CD4-positive, alpha-beta T cell treated with Interleukin-12 subunit alpha and Interleukin-12 subunit beta, for 1 hour (primary cell): ENCODE measurements around the gene CARS2.
"Not testable (repeated sequence)": the region's sequence is repeated elsewhere in the genome, so short reads cannot be mapped to it uniquely, and the experiment has no call there.

Experiments
- DNase-seq: peaks from one replicate; pipeline ENCODE4 v3.0.0-alpha.2; 2020

Gene CARS2

DNA sequence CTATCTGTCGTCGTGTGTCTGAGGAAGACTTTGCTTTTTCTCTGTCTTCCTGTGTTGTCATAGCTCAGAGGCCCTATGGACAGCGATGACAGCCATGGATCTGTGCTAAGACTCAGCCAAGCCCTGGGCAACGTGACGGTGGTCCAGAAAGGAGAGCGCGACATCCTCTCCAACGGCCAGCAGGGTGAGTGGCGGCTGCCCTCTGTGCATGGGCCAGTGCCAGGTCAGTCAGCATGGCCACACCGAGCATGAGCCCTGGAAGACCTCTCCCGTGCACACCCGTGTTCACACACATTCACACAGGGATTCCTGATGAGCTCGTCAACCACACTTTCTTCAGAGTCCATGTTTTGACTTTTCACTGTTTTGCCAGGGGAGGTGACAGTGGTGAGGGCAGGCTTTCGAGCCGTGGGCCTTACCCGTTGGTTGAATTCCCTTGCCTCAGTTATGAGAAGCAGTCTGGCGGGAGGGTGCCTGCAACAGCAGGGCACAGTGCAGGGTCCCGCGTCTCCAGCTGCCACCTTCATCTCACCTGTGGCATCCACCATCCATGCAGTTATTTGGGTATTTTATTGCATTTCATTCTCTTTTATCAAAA, 70.4 kb downstream of the CARS2 start:
- no peak for DNase-seq

GRCh38 chr13:110634558-110634957, 71.4 kb downstream of the CARS2 start:
- no peak for DNase-seq

GRCh38 chr13:110633776-110634175, 72.1 kb downstream of the CARS2 start:
- DNase-seq, result no peak

- DNase-seq, result not testable (repeated sequence)
Observed at GRCh38 chr13:110632255-110632654, 73.7 kb downstream of the CARS2 start.

- no peak for DNase-seq
Observed at GRCh38 chr13:110630566-110631119, 75.3 kb downstream of the CARS2 start.

GRCh38 chr13:110629735-110630134, 76.2 kb downstream of the CARS2 start:
- peak; percentile 30 for DNase-seq

GRCh38 chr13:110628952-110629701, 76.8 kb downstream of the CARS2 start:
- no peak for DNase-seq

DNA sequence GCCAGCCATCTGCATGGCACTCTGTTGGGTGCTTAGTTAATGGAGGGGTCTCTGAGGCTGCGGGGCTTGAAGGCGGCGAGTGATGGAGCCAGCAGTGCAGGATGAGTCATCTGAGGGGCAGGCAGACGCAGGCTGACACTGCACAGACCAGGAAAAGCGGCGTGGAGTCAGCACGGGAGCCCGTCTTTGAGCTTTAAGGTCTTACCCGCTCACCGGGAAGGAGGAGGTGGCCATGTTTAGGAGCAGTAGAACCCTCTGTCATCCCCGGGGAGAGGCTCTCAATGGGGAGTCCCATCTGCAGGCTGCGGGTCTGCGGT, 77.5 kb downstream of the CARS2 start:
- no peak for DNase-seq

- no peak for DNase-seq
Observed at GRCh38 chr13:110627761-110628476, 78.0 kb downstream of the CARS2 start.

GRCh38 chr13:110627351-110627750, 78.6 kb downstream of the CARS2 start:
- no peak for DNase-seq

GRCh38 chr13:110626521-110626920, 79.4 kb downstream of the CARS2 start:
- DNase-seq, result no peak

GRCh38 chr13:110625771-110626321, 80.1 kb downstream of the CARS2 start:
- DNase-seq, result no peak

DNA sequence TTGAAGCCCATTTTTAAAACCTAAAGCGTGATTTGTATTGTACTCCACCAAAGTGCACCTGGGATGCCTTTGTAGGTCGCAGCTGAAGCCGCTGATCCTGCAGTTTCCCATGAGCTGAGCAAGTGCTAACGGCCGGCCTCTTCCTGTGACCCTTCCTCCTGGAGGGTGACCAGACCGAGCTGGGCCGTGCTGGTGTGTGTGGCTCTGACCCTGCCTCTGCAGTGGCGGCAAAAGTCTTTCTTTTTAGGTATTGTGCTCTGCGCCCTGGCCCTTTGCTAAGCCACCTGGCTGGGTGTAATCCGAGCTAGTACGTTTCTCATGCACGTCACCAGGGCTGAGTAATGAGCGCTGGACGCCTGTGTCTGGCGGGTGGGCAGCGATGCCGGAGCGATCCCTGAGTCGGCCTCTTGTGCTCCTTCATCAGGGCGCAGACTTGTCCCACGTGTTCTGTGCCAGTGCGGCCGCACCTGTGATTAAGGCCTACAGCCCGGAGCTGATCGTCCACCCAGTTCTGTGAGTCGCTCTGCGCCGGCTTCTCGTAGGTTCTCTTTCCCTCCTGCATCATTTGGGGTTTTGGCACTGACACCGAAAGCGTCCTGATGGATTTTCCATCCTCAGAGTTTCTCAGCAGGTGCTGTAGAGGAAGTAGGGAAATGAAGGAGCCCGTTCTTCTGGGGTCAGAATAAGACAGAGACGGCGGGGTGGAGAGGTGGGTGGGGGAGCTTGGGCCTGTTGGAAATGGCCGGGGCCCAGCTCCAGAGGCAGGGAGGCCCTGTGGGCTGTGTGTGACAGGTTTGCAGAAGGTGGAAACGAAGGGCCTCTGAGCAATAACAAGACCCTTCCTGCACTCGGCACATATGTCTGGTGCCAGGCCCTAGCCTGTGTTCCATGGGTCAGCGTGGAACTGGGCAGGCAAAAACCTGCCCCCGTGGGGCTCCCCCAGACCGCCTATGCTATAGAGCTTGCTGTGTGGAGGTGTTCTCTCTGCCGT, 80.9 kb downstream of the CARS2 start:
- DNase-seq, result no peak

GRCh38 chr13:110620596-110620995, 85.3 kb downstream of the CARS2 start:
- no peak for DNase-seq

DNA sequence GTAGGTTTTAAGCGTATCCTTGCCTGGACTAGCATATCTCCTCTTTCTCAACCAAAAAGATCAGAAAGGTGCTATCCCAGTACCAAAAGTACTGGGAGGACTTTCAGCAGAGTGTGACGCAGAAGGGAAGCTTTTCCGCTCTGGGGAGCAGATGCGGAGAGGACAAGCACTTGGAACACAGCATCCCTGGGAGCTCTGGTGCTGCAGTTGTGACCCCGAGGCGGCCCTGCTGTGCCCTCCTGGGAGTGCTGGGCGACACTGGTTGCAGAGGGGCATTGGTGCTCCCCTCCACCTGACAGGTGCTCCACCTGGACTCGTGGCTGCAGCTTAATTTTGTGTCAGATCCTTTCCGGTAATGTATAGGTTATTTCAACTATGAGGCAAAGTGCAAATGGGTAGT, 87.1 kb downstream of the CARS2 start:
- DNase-seq, result no peak

DNA sequence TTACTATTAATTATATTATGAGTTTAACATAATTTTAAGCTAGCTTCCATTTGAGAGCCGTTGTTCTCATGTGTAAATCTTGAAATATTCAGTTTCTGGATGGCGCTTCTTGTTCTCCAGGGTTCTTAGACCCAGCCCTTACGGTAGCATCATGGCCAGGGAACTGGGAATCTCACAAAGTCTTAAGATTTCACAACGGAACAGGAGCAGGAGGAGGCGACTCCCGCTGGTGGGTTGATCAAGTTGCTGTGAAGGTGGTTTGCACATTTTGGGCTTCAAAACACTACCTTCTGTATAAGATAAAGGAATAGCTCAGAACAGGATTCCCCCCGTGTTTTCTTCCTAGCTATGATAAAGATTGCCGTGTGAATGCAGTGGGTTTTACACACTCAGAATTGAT, 87.7 kb downstream of the CARS2 start:
- no peak for DNase-seq

DNA sequence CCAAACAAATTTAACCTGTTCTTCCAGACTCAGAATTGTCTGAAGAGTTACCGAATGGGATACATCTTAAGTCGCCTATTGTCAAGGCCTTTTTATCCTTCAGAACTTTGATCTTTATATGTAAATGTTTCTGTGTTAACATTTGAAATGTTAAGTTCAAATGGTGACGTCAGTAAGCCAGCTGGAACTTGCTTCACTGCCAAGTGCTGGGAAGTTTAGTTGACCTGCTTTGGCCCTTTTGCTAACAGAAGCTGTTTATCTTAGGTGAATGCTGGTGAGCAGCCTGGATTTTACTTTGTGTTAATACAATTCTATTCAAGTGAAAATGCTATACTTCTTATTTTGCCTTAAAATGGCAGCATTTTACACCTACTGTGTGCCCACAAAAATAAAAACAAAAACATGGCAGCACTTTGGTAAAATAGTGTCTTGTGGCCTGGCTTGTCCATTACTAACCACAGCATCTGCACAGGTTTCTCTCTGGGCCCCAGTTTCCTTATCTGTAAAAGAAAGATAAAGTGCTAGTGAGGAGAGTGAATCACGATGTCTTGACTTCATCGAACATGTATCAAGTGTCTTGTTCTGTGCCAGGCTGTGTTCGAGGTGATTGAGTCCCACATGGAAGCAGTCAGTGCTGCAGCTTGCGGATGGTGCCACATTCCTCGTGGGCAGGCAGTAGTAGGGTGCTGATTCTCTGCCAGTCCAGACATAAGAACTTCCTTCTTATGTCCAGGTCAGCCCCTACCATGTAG, 88.4 kb downstream of the CARS2 start:
- DNase-seq, result no peak

DNA sequence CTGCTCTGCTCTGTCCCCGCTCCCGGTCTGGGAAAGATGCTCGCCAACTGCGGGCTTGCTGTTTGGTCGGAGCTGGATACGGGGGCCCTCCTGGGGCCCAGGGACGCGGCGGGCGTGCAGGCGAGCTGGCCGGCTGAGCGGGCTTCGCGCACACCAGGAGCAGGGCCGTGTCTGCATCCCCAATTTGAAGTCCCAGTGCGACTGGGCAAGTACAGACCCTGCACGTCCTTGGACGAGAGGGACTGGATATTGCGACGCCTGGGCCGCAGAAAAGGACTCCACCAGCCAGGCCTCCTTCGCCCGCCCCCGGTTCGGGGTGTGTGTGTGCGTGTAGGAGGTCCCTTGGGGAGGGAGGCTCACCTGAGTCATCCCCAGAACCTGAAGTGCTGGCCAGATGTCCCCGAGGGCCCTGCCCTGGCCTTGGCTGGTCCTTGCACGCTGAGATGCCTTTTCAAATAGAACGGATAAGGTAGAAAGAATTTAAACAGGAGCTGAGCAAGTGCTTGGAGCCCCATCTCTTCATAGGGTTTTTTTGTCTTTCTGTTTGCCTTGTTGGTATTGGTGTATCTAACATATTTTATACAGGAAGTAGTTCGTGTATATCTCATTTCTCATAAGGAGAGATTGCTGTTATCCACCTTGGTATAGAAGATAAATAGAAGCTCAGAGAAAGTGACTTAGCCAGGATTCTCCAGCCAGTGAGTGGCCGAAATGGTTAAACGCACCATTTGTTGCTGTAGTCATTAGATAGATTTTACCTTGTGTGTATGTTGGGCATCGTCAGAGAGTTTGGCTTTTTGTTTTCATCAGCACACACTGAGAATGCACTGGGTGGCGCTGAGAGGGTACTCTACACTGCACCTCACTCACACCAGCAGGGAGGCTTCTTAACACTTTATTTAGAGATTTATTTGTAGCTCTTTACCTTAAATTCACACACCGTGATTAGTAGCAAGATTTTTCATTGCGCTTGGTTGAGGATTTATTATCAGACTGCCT, 89.5 kb downstream of the CARS2 start:
- peak; percentile 30 for DNase-seq

DNA sequence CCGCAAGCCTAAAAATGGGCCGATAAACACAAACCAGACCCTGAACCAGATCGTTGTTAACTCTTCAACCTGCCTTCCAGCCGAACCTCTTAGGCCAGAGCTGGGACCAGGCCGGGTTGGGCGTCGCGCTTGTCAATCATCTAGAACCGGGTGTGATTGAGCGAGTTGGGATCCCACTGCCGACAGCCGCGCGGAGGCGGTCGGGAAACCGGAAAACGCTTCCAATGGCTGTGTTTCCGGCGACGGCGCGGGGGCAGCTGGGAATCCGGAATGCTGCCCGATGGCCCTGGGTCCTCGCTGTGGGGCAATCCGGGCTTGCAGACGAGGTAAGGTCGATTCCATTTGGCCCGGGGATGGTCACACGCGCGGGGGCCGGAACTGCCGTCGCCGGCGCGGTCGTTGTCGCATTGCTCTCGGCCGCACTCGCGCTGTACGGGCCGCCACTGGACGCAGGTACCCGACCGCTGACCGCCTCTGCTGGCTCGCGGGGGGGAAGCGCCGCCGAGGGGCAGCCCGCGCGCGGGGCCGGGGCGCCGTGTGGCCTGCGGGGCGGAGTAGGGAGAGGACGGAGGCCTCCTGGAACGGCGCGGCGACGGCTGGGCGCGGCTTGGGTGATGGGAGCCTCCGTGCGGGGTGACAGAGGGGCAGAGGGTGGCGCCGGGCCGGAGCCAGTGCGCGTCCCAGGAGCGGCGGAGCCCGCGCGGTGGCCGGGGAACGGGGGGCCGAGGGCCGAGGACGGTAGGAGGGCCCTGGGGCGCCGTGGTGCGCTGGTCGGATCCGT, 90.4 kb downstream of the CARS2 start, which contains the start of gene NAXD:
Gene NAXD, plus strand, starts transcription at position 224 of the 781 bp plus-strand sequence. Its CDS starts 57 bp downstream, at position 281.
- peak; percentile 81 for DNase-seq
